IPS-11a (cell line): Measurements from ENCODE around the gene UPP2.

Source experiments
- H3K4me3 ChIP-seq: one replicate; pipeline ENCODE4 v1.5.1; 2013; ENCODE audit warnings: low read depth, low read length, control low read depth

The UPP2 gene

GRCh38 chr2:158101384-158101926, at the start of gene UPP2:
UPP2 (plus strand) TSS chr2:158101876; CDS start chr2:158102064, 188 bp downstream.
- no peak within 1 kb of the TSS for H3K4me3 ChIP-seq

DNA sequence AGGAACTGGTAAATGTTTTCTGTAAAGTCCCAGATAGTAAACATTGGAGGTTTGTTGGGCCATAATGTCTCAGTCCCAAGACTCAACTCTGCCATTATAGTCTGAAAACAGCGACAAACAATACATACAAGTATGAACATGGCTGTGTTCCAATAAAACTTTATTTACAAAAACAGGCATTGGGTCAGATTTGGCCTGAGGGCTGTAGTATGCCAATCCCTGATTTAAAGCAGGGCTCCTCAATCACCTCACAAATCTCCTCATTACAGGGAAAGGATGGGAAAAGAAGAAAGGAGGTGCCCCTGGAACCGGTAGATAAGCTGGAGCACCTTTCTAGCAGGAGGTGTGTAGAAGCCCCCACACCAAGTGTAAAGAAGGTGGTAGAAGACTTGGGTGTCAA, 48.9 kb upstream of the UPP2 start:
- no peak overlapping the region for H3K4me3 ChIP-seq

- no peak overlapping the region for H3K4me3 ChIP-seq
Measured at GRCh38 chr2:158056875-158057274, 44.8 kb upstream of the UPP2 start.

- no peak overlapping the region for H3K4me3 ChIP-seq
Measured at GRCh38 chr2:158060160-158060834, 41.4 kb upstream of the UPP2 start.

DNA sequence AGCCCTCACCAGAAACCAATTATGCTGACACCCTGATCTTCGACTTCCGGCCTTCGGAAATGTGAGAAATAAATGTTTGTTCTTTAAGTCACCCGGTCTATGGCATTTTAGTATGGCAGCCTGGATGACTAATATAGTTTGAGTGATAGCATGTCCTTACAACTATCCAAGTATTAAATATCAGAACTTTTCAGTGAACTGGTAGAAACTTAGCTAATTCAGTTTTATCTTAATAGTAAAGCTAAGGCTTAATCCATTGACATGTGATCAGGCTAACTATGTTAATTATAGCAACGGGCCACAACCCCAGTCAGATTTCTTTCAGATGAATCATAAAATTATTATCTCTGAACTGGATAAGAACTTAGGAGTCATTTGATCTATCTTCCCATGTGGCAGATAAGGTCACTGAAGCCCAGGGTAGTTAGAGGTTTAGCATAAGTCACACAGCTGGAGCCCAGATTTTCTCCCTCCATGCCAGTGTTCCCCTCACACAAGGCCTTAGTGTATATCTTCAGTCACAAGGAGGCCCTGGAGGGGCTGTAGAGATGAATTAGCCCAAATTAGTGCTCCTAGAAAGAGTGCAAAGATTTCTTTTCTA, 40.7 kb upstream of the UPP2 start:
- H3K4me3 ChIP-seq = no peak overlapping the region

- H3K4me3 ChIP-seq = no peak overlapping the region
Measured at GRCh38 chr2:158061763-158062162, 39.9 kb upstream of the UPP2 start.

GRCh38 chr2:158066046-158066713, 35.5 kb upstream of the UPP2 start:
- no peak overlapping the region for H3K4me3 ChIP-seq

- H3K4me3 ChIP-seq = no peak overlapping the region
Measured at GRCh38 chr2:158071018-158071417, 30.7 kb upstream of the UPP2 start.

DNA sequence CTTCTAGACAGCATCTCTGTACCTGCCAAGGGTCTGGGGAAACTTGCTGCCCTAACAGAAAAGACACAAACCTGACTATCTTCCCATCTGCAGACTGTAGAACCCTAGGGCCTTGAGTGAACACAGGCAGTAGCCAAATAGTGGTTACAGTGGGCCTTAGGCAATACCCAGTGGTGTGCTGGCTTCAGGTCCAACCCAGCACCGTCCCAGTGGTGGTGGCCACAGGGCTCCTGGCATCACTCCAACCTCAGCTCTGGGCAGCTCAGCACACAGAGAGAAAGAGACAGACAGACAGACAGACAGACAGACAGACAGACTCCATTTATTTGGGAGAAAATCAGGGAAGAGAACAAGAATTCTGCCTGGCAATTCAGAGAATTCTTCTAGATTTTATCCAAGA, 29.3 kb upstream of the UPP2 start:
- no peak overlapping the region for H3K4me3 ChIP-seq

DNA sequence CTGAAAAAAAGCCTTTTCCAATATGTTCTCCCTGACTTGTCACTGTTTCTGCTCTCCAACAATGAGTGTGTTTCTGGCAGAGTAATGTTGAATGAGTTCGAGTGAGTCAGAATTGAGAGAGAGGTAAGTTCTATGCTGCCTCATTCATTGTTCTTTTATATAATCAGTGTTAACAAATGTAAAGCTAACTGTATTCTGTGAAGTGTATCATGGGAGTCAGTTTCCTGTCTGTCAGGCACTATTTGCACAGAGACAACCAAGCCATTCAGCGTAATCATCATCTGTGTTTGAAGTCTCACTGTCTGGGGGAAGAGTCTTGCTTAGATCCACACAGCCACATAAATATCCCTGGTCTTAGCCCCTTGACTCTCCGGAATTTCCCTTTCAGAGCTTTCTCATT, 22.0 kb upstream of the UPP2 start:
- no peak overlapping the region for H3K4me3 ChIP-seq

- no peak overlapping the region for H3K4me3 ChIP-seq
Measured at GRCh38 chr2:158088093-158088492, 13.6 kb upstream of the UPP2 start.

GRCh38 chr2:158089322-158089721, 12.4 kb upstream of the UPP2 start:
- no peak overlapping the region for H3K4me3 ChIP-seq

GRCh38 chr2:158091647-158092046, 10.0 kb upstream of the UPP2 start:
- no peak overlapping the region for H3K4me3 ChIP-seq

GRCh38 chr2:158094487-158095092, 7.1 kb upstream of the UPP2 start:
- H3K4me3 ChIP-seq = no peak overlapping the region

- H3K4me3 ChIP-seq = no peak overlapping the region
Measured at GRCh38 chr2:158095269-158095668, 6.4 kb upstream of the UPP2 start.

DNA sequence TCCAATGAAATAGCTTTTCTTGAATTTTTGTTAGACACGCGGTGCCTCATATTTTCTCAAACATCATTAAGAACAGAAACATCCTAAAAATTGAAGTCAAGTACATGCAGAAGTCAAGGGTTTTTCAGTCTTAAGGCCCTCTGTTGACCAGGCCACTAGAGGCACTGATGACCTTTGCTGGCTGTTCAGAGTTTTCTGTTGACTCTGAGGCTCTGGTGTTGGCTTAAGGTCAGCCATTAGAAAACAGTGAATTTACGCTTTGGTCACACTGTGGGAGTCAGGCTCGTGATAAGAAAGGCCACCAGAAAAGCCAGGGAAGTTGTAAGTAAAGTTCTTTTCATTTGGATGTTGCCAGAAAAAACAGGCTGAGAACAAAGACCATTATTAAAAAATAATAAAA, 5.8 kb upstream of the UPP2 start:
- no peak overlapping the region for H3K4me3 ChIP-seq

DNA sequence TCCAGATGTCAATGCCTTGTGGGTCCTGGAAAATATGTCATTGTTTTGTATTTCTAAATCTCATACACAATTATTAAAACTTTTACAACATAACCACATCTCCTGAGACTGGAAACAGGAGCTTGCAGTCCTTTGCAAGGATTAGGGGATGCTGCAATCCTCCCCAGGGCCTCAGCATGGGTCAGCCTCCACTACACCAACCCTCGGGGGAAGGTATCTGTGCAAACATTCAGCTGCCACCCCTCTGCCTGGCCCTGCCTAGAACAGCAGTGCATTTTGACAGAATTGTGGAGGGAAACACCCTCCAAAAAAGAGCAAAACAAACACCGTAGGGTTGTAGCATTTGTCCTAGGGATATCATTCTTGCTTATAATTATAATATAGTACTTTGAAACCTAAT, 4.2 kb upstream of the UPP2 start:
- no peak overlapping the region for H3K4me3 ChIP-seq

DNA sequence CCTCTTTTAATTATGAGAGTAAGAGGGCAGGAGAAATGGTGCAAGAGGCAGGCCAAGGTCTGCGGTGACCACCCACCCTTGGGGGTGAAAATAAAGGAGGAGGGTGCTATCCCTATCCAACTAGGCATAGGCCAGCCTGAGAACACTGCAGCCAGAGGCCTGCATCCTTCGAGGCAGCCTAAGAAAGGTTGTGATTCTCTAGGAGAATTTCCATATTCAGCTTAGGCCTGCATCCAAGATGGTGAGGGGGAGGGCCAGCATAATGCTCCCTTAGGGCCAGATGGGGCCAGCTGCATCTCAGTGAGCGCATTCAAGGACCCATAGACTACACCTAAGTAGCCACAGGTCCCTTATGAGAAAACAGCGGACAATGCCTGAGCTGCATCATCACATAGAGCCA, 3.5 kb upstream of the UPP2 start:
- no peak overlapping the region for H3K4me3 ChIP-seq

- no peak overlapping the region for H3K4me3 ChIP-seq
Measured at GRCh38 chr2:158099716-158100115, 2.0 kb upstream of the UPP2 start.

DNA sequence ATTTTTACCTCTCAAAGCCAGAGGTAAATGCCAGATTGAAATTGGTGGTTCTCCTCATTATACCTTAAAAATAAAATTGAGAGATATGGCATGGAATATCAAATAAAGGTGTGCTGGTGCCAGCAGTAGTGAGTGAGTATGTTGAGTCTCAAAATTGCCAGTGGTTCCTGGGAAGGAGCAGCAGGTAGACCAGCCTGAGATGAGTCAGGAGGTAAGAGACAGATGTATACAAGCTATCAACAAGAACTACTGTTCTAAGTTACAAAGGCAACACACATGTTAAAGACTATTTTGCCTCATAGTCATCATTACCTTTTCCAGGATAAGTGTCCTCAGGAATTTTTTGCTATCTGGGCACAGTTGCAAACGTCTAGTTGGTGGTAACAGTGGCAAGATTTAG, 1.3 kb upstream of the UPP2 start:
- no peak overlapping the region for H3K4me3 ChIP-seq

- H3K4me3 ChIP-seq = no peak overlapping the region
Measured at GRCh38 chr2:158102446-158102845, 770 bp downstream of the UPP2 start.
